Endothelial cell of umbilical vein (primary cell): ENCODE measurements around the gene VSTM4. TPM values are rescaled to one million over a fixed set of nuclear protein-coding genes. Genes with fewer than 3 reads are reported as not detected.

Experiments
- BruUV-seq: library from RNA; stranded (reverse); fragments of 400-500 nt; replicated peaks from 2 replicates; lab custom pipeline; 2021; lab: Mats Ljungman, UMichigan
- CTCF ChIA-PET: fragments of 300-600, 350-600 bp; sonication (Branson Sonifier 250); formaldehyde crosslinking; loops from one replicate; lab custom pipeline; 2021; ENCODE audit warnings: antibody characterized with exemption, inconsistent platforms; lab: Charles Lee
- POLR2A ChIA-PET: fragments of 300-600, 350-600 bp; sonication (Branson Sonifier 250); formaldehyde crosslinking; loops from one replicate; lab custom pipeline; 2021; ENCODE audit warnings: antibody characterized with exemption, inconsistent platforms; lab: Charles Lee
- DNase-seq: peaks from one replicate; pipeline ENCODE4 v3.0.0-alpha.2; 2011; ENCODE audit warnings: low read depth, low spot score
- FAIRE-seq: peaks from 2 replicates; lab custom pipeline; 2011; peaks lifted over from hg19 to GRCh38; lab: Jason Lieb, UNC
- H2AFZ ChIP-seq: 2 replicates; pipeline ENCODE4 v1.6.0; 2012; ENCODE audit warnings: low read depth, low read length, control low read depth, inconsistent platforms
- H3K27ac ChIP-seq: 2 replicates; pipeline ENCODE4 v1.5.1; 2011; ENCODE audit warnings: low read depth, mild to moderate bottlenecking, control low read depth, low read length, moderate library complexity; ENCODE audit not compliant: insufficient read depth
- H3K27me3 ChIP-seq, 2 experiments: 2 replicates each; pipeline versions ENCODE4 v1.6.0 to v1.6.1; 2011; ENCODE audit warnings: low read length in 2 of 2, mixed read lengths in 1 of 2; ENCODE audit not compliant: control insufficient read depth in 2 of 2, insufficient read depth in 2 of 2
- H3K36me3 ChIP-seq, 2 experiments: 2 replicates in 1 of 2; 3 replicates in 1 of 2; pipeline ENCODE4 v1.5.1; 2011; ENCODE audit warnings: low read length in 2 of 2, mild to moderate bottlenecking in 1 of 2, moderate library complexity in 1 of 2; ENCODE audit not compliant: control insufficient read depth in 2 of 2, insufficient read depth in 2 of 2; ENCODE audit errors: extremely low read depth in 1 of 2
- H3K4me1 ChIP-seq: 3 replicates; pipeline ENCODE4 v1.5.1; 2011; ENCODE audit warnings: mild to moderate bottlenecking, low read length; ENCODE audit not compliant: control insufficient read depth, insufficient read depth; ENCODE audit errors: extremely low read depth
- H3K4me2 ChIP-seq: 2 replicates; pipeline ENCODE4 v1.6.1; 2011; ENCODE audit warnings: low read length, control low read depth, mixed read lengths; ENCODE audit not compliant: insufficient read depth
- H3K4me3 ChIP-seq, 3 experiments: fragments of 200-600 bp in 1 of 3; sonication (generic), shearing (Covaris generic) in 1 of 3; replicated peaks in 1 of 3; 2 replicates each; pipeline ENCODE4 v1.5.1; 2011 to 2016; ENCODE audit warnings: control low read depth in 3 of 3, low read length in 3 of 3, mild to moderate bottlenecking in 2 of 3, inconsistent platforms in 1 of 3, low read depth in 1 of 3, moderate library complexity in 1 of 3; ENCODE audit not compliant: insufficient read depth in 1 of 3
- H3K79me2 ChIP-seq: 2 replicates; pipeline ENCODE4 v1.6.0; 2012; ENCODE audit warnings: low read length, inconsistent platforms; ENCODE audit not compliant: control insufficient read depth, insufficient read depth
- H3K9ac ChIP-seq: replicated peaks from 2 replicates; pipeline ENCODE3; 2011; ENCODE audit warnings: low read length, control low read depth; ENCODE audit not compliant: insufficient read depth; ENCODE audit errors: extremely low read depth
- H3K9me1 ChIP-seq: replicated peaks from 3 replicates; pipeline ENCODE4 v1.6.0; 2011; ENCODE audit warnings: mild to moderate bottlenecking, low read length; ENCODE audit not compliant: control insufficient read depth, insufficient read depth; ENCODE audit errors: extremely low read depth
- H3K9me3 ChIP-seq: replicated peaks from 2 replicates; pipeline ENCODE4 v1.5.1; 2012; ENCODE audit warnings: low read length, inconsistent platforms; ENCODE audit not compliant: control insufficient read depth, insufficient read depth
- H4K20me1 ChIP-seq: replicated peaks from 2 replicates; pipeline ENCODE3; 2011; ENCODE audit warnings: mild to moderate bottlenecking, low read length; ENCODE audit not compliant: control insufficient read depth, insufficient read depth; ENCODE audit errors: extremely low read depth
- EZH2 ChIP-seq: IDR thresholded peaks from 2 replicates; pipeline ENCODE4 v1.6.1; 2012; ENCODE audit warnings: borderline replicate concordance, low read depth, mild to moderate bottlenecking, moderate library complexity, low read length, inconsistent platforms; ENCODE audit not compliant: severe bottlenecking
- FOS ChIP-seq: IDR thresholded peaks from 2 replicates; pipeline ENCODE4 v1.6.1; 2011; ENCODE audit warnings: mild to moderate bottlenecking, low read length, moderate library complexity, borderline replicate concordance; ENCODE audit not compliant: insufficient read depth
- GATA2 ChIP-seq: IDR thresholded peaks from 2 replicates; pipeline ENCODE4 v1.7.0; 2011; ENCODE audit warnings: low read depth, mild to moderate bottlenecking, moderate library complexity, mixed read lengths, low read length; ENCODE audit not compliant: insufficient read length, insufficient read depth
- JUN ChIP-seq: IDR thresholded peaks from 2 replicates; pipeline ENCODE4 v1.6.1; 2011; ENCODE audit warnings: borderline replicate concordance, low read depth; ENCODE audit not compliant: insufficient read length, insufficient read depth
- POLR2A ChIP-seq: IDR thresholded peaks from 2 replicates; pipeline ENCODE4 v1.6.1; 2012; ENCODE audit warnings: low read depth, mild to moderate bottlenecking, control low read depth, low read length
- dilution Hi-C: fragments of 300-500 bp; cut with MboI; formaldehyde crosslinking; loops from one replicate; pipeline ENCODE4 v1.15.0; 2019; ENCODE audit warnings: low sequenced_read_pairs; ENCODE audit not compliant: extremely low pct_ligation_motif_present
- intact Hi-C: fragments of 100-400 bp; cut with micrococcal nuclease; formaldehyde crosslinking; loops from one replicate; pipeline ENCODE4 v1.10.0; 2022
- polyA plus RNA-seq, 4 experiments: library from polyadenylated mRNA; depleted of rRNA in 3 of 4; stranded (reverse) in 3 of 4; unstranded in 1 of 4; fragments of >200 nt; gene quantifications; 2 replicates each; pipeline versions ENCODE4 v1.2.1 to v1.2.3, GENCODE V29; 2011 to 2012; ENCODE audit warnings: missing spikeins in 1 of 4
- total RNA-seq: library from RNA; stranded (reverse); gene quantifications from 2 replicates; pipeline ENCODE4 v1.2.3, GENCODE V29; 2021
- TF ChIP-seq, protein P1 (sequence below): IDR thresholded peaks from 2 replicates; pipeline ENCODE4 v1.6.1; 2011; ENCODE audit not compliant: insufficient read depth, insufficient read length
- TF ChIP-seq, protein P2 (sequence below), 2 donors: IDR thresholded peaks; 1 replicate in 1 of 2; 2 replicates in 1 of 2; pipeline ENCODE4 v1.5.1; 2011; ENCODE audit warnings: low read length in 2 of 2, mild to moderate bottlenecking in 2 of 2, moderate library complexity in 2 of 2, control low read depth in 1 of 2, inconsistent platforms in 1 of 2, low read depth in 1 of 2; ENCODE audit not compliant: insufficient read depth in 1 of 2; ENCODE audit errors: extremely low read depth in 1 of 2

VSTM4 gene
- total and polyA plus RNA-seq, 2 donors (not counting 3 experiments of a cell fraction or from before 2014, with no cell fraction given), result 0.07 TPM

DNA sequence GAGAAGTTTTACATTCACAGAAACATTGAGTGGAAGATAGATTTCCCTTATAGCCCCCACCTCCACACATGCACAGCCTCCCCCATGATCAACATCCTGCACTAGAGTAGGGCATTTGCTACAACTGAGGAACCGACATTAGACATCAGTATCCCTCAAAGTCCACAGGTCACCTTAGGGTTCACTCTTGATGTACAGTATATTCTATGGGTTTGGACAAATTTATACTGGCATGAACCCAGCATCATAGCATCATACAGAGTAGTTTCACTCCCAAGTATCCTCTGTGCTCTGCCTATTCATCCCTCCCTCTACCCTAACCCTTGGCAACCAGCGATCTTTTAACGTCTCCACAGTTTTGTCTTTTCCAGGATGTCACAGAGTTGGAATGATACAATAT, 64.4 kb downstream of the VSTM4 start:
- H4K20me1 ChIP-seq, result no peaks in the 10 kb centered on the region
- DNase-seq, result no peak
- H3K27me3 ChIP-seq, result no peaks in the 10 kb centered on the region
- no peaks in the 10 kb centered on the region for H3K4me1 ChIP-seq
- FAIRE-seq, result no peak
- no peak overlapping the region for H3K27ac ChIP-seq
- intact Hi-C loops, result no loop called here
- dilution Hi-C loops, result no loop called here
- no TSS peak for BruUV-seq
- H3K9ac ChIP-seq, result no peak overlapping the region
- H2AFZ ChIP-seq, result no peak overlapping the region
- CTCF ChIA-PET, result no interaction called here
- TF ChIP-seq POLR2A (no peak), EZH2 (no peak), GATA2 (no peak), JUN (no peak), FOS (no peak)
- TF ChIP-seq, protein P1, sequence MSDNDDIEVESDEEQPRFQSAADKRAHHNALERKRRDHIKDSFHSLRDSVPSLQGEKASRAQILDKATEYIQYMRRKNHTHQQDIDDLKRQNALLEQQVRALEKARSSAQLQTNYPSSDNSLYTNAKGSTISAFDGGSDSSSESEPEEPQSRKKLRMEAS, result no peak
- TF ChIP-seq, protein P2, sequence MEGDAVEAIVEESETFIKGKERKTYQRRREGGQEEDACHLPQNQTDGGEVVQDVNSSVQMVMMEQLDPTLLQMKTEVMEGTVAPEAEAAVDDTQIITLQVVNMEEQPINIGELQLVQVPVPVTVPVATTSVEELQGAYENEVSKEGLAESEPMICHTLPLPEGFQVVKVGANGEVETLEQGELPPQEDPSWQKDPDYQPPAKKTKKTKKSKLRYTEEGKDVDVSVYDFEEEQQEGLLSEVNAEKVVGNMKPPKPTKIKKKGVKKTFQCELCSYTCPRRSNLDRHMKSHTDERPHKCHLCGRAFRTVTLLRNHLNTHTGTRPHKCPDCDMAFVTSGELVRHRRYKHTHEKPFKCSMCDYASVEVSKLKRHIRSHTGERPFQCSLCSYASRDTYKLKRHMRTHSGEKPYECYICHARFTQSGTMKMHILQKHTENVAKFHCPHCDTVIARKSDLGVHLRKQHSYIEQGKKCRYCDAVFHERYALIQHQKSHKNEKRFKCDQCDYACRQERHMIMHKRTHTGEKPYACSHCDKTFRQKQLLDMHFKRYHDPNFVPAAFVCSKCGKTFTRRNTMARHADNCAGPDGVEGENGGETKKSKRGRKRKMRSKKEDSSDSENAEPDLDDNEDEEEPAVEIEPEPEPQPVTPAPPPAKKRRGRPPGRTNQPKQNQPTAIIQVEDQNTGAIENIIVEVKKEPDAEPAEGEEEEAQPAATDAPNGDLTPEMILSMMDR (IDR thresholded peaks at IDR 0.05; ENCODE audit: extremely low read depth in 1 of 2, insufficient read depth in 1 of 2, low read depth in 1 of 2, low read length in 2 of 2), result no peak
- H3K4me3 ChIP-seq, result no peak overlapping the region
- POLR2A ChIA-PET, result no interaction called here
- no peaks in the 10 kb centered on the region for H3K9me1 ChIP-seq
- no peaks in the 10 kb centered on the region for H3K36me3 ChIP-seq
- H3K79me2 ChIP-seq, result no peaks in the 10 kb centered on the region
- H3K4me2 ChIP-seq, result no peak overlapping the region
- no peaks in the 10 kb centered on the region for H3K9me3 ChIP-seq
